ENCODE measurements around the gene ERC2. TPM values are rescaled to one million over a fixed set of nuclear protein-coding genes. Genes with fewer than 3 reads are reported as not detected.

ERC2 gene
- total and polyA plus RNA-seq, 2 of the 13 experiments (the other 11 are each of a cell fraction or from before 2014, with no cell fraction given): 0.16 to 0.22 TPM

- Histone ChIP-seq H3K4me1 (ENCODE audit: insufficient read depth, low read length) (no peaks in the 10 kb centered on the region), H3K9ac (ENCODE audit: insufficient read depth, low read depth, low read length) (no peak overlapping the region), H3K36me3 (replicated peaks in 1 of 2; ENCODE audit: control insufficient read depth in 1 of 2, insufficient read depth in 2 of 2, low read length in 2 of 2) (no peaks in the 10 kb centered on the region), H3K79me2 (ENCODE audit: insufficient read depth, low read length) (no peaks in the 10 kb centered on the region), H3K4me3 (replicated peaks in 1 of 3; ENCODE audit: insufficient read depth in 1 of 3, low read depth in 2 of 3, low read length in 3 of 3) (no peak overlapping the region), H3K4me2 (ENCODE audit: low read depth, low read length) (no peak overlapping the region), H3K27ac (ENCODE audit: extremely low read length, insufficient read depth, low read length) (no peak overlapping the region), H3K27me3 (ENCODE audit: control insufficient read depth in 1 of 2, insufficient read depth in 2 of 2, low read length in 2 of 2) (no peaks in the 10 kb centered on the region), H3K9me3 (ENCODE audit: low read length) (no peaks in the 10 kb centered on the region), H2AFZ (ENCODE audit: low read length) (no peak overlapping the region), H4K20me1 (ENCODE audit: insufficient read depth, low read length) (no peaks in the 10 kb centered on the region)
- ChIA-PET POLR2A (no interaction called here), CTCF (ENCODE audit: low intra/inter-chr PET ratio, low total read pairs) (no interaction called here)
- intact Hi-C loops (cut with micrococcal nuclease; ENCODE audit: unreplicated experiment): no loop called here
- FAIRE-seq (no peak), DNase-seq (ENCODE audit: low spot score) (no peak), ATAC-seq (no peak)
- no TSS peak for BruUV-seq (replicated peaks)
- in situ Hi-C loops (cut with HindIII; ENCODE audit: extremely low pct_ligation_motif_present, low pct_unique_long_range_greater_than_20kb): no loop called here
- TF ChIP-seq ZNF160 (CRISPR knock-in tag; IDR thresholded peaks at IDR 0.05) (no peak), GTF3A (CRISPR knock-in tag; conservative IDR thresholded peaks at IDR 0.05) (no peak), HMGXB4 (CRISPR knock-in tag; IDR thresholded peaks at IDR 0.05; ENCODE audit: borderline replicate concordance in 1 of 2, low read depth in 1 of 2) (no peak), MLXIP (CRISPR knock-in tag; IDR thresholded peaks at IDR 0.05; ENCODE audit: borderline replicate concordance) (no peak), ZBTB49 (CRISPR knock-in tag; IDR thresholded peaks at IDR 0.05; ENCODE audit: borderline replicate concordance) (no peak), DR1 (CRISPR knock-in tag; IDR thresholded peaks at IDR 0.05) (no peak), ZNF251 (CRISPR knock-in tag; IDR thresholded peaks at IDR 0.05) (no peak), ZNF709 (CRISPR knock-in tag; IDR thresholded peaks at IDR 0.05) (no peak), MYPOP (CRISPR knock-in tag; IDR thresholded peaks at IDR 0.05) (no peak), MTA3 (CRISPR knock-in tag; IDR thresholded peaks at IDR 0.05) (no peak), HIC2 (CRISPR knock-in tag; IDR thresholded peaks at IDR 0.05; ENCODE audit: low read depth) (no peak), ZEB1 (IDR thresholded peaks at IDR 0.05; ENCODE audit: insufficient replicate concordance, low read depth) (no peak), ZNF660 (CRISPR knock-in tag; IDR thresholded peaks at IDR 0.05; ENCODE audit: borderline replicate concordance, low read depth) (no peak), MAFF (IDR thresholded peaks at IDR 0.05; ENCODE audit: low read depth, low read length) (no peak), ESRRA (CRISPR knock-in tag; IDR thresholded peaks at IDR 0.05; ENCODE audit: low read depth) (no peak)
Observed at GRCh38 chr3:55824406-55824805, 643.9 kb downstream of the ERC2 start.
